Measurements from ENCODE around the gene CAPS2. TPM values are rescaled to one million over a fixed set of nuclear protein-coding genes. Genes with fewer than 3 reads are reported as not detected.

Gene CAPS2
- total and polyA plus RNA-seq, 12 donors: 1.4 to 16.0 (median 12.6) TPM

DNA sequence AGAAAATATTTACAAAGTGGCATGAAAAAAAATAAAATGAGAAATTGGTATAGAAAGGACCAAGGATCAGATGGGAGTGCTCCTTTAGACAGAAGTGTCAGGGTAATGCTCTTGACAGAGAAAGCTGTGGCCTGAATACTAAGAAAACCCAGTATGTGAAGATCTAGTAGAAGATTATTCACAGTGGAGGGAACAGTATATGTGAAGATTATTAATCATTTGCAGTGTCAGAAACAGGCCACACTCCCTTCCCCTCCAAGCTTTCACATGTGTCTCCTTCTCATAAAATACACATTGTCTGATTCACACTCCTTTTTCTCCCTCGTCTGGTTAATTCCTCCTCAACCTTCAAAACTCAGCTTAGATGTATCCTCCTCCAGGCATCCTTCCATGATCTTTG is 41.3 kb downstream of the CAPS2 start:
- WGBS, 2 donors: 63 to 67% methylated on average over 1 of the region's 1 CpG
- DNase-seq (no peak), ATAC-seq (no peak)
- no peak overlapping the region for H3K4me3 ChIP-seq
- intact Hi-C loops (cut with DNase I): no loop called here
- H3K36me3 ChIP-seq: peaks cover 0 to 4% (median 0%) of the 10 kb centered on the region in 9 donors
- H3K9me3 ChIP-seq: no peaks in the 10 kb centered on the region
- TF ChIP-seq, protein P1, sequence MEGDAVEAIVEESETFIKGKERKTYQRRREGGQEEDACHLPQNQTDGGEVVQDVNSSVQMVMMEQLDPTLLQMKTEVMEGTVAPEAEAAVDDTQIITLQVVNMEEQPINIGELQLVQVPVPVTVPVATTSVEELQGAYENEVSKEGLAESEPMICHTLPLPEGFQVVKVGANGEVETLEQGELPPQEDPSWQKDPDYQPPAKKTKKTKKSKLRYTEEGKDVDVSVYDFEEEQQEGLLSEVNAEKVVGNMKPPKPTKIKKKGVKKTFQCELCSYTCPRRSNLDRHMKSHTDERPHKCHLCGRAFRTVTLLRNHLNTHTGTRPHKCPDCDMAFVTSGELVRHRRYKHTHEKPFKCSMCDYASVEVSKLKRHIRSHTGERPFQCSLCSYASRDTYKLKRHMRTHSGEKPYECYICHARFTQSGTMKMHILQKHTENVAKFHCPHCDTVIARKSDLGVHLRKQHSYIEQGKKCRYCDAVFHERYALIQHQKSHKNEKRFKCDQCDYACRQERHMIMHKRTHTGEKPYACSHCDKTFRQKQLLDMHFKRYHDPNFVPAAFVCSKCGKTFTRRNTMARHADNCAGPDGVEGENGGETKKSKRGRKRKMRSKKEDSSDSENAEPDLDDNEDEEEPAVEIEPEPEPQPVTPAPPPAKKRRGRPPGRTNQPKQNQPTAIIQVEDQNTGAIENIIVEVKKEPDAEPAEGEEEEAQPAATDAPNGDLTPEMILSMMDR (IDR thresholded peaks at IDR 0.05): no peak
- H3K27me3 ChIP-seq: no peaks in the 10 kb centered on the region
- H3K27ac ChIP-seq: no peak overlapping the region
- H3K4me1 ChIP-seq: no peaks in the 10 kb centered on the region

DNA sequence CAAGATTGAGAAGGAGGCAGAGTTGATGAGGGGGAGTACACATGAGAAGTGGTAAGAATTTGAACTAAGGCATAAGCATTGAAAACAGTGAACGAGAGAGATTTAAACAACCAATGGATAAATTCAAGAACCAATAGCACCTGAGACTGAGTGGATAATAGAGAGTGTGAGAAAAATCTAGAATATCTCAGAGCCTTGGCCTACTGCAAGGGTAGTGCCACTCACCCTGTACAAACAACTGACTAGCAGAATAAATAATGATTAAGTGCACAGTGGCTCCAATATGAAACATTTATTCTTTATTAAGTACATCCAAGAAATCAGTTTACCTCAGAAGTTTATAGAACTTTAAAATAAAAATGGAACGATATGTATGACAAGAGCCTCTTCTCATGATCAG is 54.4 kb downstream of the CAPS2 start:
- intact Hi-C loops (cut with DNase I): no loop called here
- TF ChIP-seq, protein P1 (IDR thresholded peaks at IDR 0.05): no peak
- no peak for ATAC-seq

DNA sequence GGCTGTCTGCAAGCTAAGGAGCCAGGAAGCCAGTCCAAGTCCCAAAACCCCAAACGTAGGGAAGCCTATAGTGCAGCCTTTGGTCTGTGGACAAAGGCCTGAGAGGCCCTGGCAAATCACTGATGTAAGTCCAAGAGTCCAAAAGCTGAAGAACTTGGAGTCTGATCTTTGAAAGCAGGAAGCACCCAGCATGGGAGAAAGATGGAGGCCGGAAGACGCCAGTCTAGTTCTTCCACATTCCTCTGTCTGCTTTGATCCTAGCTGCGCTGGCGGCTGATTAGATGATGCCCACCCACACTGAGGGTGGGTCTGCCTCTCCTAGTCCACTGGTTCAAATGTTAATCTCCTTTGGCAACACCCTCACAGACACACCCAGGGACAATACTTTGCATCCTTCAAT is 58.5 kb downstream of the CAPS2 start:
- ATAC-seq: no peak
- Histone ChIP-seq H3K36me3 (no peaks in the 10 kb centered on the region), H3K4me1 (no peaks in the 10 kb centered on the region), H3K27ac (no peak overlapping the region), H3K9me3 (peaks cover 0 to 2% (median 0%) of the 10 kb centered on the region in 11 donors), H3K27me3 (no peaks in the 10 kb centered on the region), H3K4me3 (no peak overlapping the region)
- no peak for DNase-seq
- TF ChIP-seq, protein P1 (IDR thresholded peaks at IDR 0.05): no peak
- intact Hi-C loops (cut with DNase I): no loop called here
- WGBS, 2 donors: 85 to 86% methylated on average over 5 of the region's 5 CpGs

More for the DNA sequence above, 54.4 kb downstream of the CAPS2 start:
- 84 to 88% methylated on average over 2 of the region's 2 CpGs for WGBS, 2 donors
- Histone ChIP-seq H3K27me3 (no peaks in the 10 kb centered on the region), H3K4me1 (no peaks in the 10 kb centered on the region), H3K4me3 (no peak overlapping the region), H3K9me3 (no peaks in the 10 kb centered on the region), H3K27ac (no peak overlapping the region), H3K36me3 (no peaks in the 10 kb centered on the region)
- no peak for DNase-seq

DNA sequence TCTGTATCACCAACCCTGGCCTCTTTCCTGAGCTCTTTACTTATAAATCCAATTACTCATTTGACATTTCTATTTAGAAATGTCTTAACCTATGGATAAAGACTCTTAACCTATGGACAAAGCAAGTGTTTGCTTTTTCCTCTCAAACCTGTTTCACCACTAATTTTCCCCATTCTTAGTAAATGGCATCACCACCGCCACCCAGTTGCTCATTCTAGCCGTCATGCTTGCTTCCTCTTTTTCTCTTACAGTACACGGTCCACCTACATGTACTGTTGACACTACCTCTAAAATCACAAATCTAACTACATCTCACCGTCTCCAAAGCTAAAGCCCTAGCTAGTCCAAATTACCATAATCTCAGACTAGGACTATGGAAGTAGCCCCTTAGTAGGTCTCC is 60.0 kb downstream of the CAPS2 start:
- Histone ChIP-seq H3K4me3 (no peak overlapping the region), H3K27ac (no peak overlapping the region), H3K4me1 (no peaks in the 10 kb centered on the region), H3K9me3 (peaks cover 0 to 16% (median 4%) of the 10 kb centered on the region in 11 donors), H3K27me3 (no peaks in the 10 kb centered on the region), H3K36me3 (no peaks in the 10 kb centered on the region)
- TF ChIP-seq, protein P1 (IDR thresholded peaks at IDR 0.05): no peak
- ATAC-seq: no peak
- intact Hi-C loops (cut with DNase I): no loop called here
- DNase-seq: no peak
- 85 to 89% methylated on average over 4 of the region's 4 CpGs for WGBS, 2 donors

All from heart right ventricle (tissue), 16 donors.